Endodermal cell (in vitro differentiated cells): ENCODE results near the gene STYXL2. TPM values are rescaled to one million over a fixed set of nuclear protein-coding genes. Genes with fewer than 3 reads are reported as not detected.
A peak's percentile ranks its signal among the peaks of the same experiment; 100 is the strongest.

ENCODE experiments used
- DNase-seq: peaks from one replicate; pipeline ENCODE4 v3.0.0-alpha.2; 2017
- H3K27ac ChIP-seq: 2 replicates; pipeline ENCODE4 v1.5.1; 2013; ENCODE audit warnings: mild to moderate bottlenecking, low read depth, low read length, moderate library complexity
- H3K27me3 ChIP-seq: 2 replicates; pipeline ENCODE4 v1.6.1; 2013; ENCODE audit warnings: mild to moderate bottlenecking, low read length, moderate library complexity; ENCODE audit not compliant: insufficient read depth, control insufficient read depth, poor library complexity, severe bottlenecking
- H3K36me3 ChIP-seq: 2 replicates; pipeline ENCODE4 v1.7.0; 2013; ENCODE audit warnings: mild to moderate bottlenecking, low read length, moderate library complexity; ENCODE audit not compliant: control insufficient read depth, insufficient read depth
- H3K4me1 ChIP-seq: one replicate; pipeline ENCODE4 v1.7.0; 2013; ENCODE audit warnings: low read length; ENCODE audit not compliant: control insufficient read depth, insufficient read depth
- H3K4me3 ChIP-seq: 2 replicates; pipeline ENCODE4 v1.5.1; 2013; ENCODE audit warnings: mild to moderate bottlenecking, low read length, moderate library complexity
- H3K9ac ChIP-seq: 2 replicates; pipeline ENCODE4 v1.6.1; 2013; ENCODE audit warnings: mild to moderate bottlenecking, low read length, moderate library complexity; ENCODE audit not compliant: poor library complexity, severe bottlenecking; ENCODE audit errors: extremely low read depth
- H3K9me3 ChIP-seq: 2 replicates; pipeline ENCODE4 v1.6.1; 2013; ENCODE audit warnings: mild to moderate bottlenecking, low read length, moderate library complexity; ENCODE audit not compliant: control insufficient read depth
- H3K27ac Mint-ChIP-seq: 2 replicates; pipeline ENCODE4 v1.8.0; 2020; ENCODE audit warnings: mixed read lengths
- H3K27me3 Mint-ChIP-seq: 2 replicates; pipeline ENCODE4 v1.8.0; 2021; ENCODE audit warnings: mild to moderate bottlenecking, mixed read lengths; ENCODE audit not compliant: insufficient read depth
- H3K36me3 Mint-ChIP-seq: 2 replicates; pipeline ENCODE4 v1.8.0; 2020; ENCODE audit warnings: low read depth, mixed read lengths
- H3K4me1 Mint-ChIP-seq: 2 replicates; pipeline ENCODE4 v1.8.0; 2020; ENCODE audit warnings: mixed read lengths
- H3K4me3 Mint-ChIP-seq: 2 replicates; pipeline ENCODE4 v1.8.0; 2020; ENCODE audit warnings: mild to moderate bottlenecking, moderate library complexity, mixed read lengths
- H3K9me3 Mint-ChIP-seq: 2 replicates; pipeline ENCODE4 v1.8.0; 2020; ENCODE audit warnings: mild to moderate bottlenecking, mixed read lengths
- CTCF ChIP-seq: fragments of 200-600 bp; sonication (generic); conservative IDR thresholded peaks from 2 replicates; pipeline ENCODE4 v1.5.0; 2021; ENCODE audit warnings: antibody characterized with exemption, mild to moderate bottlenecking
- WGBS, 2 experiments: methylation state at CpG; one replicate each; pipeline versions ENCODE4 v1.1.5 to v1.1.7; 2013; ENCODE audit warnings: missing lambda C conversion rate in 2 of 2, mixed read lengths in 1 of 2; ENCODE audit not compliant: insufficient coverage in 1 of 2, insufficient read length in 1 of 2; 5-methylcytosine and 5-hydroxymethylcytosine counted together
- total RNA-seq, 2 donors: library from RNA; stranded (reverse); fragmentation: NEBNext Ultra II Directional in 1 of 2; extraction: Animal tissue kit (Norgen Biotek cat#: 25700) in 1 of 2; gene quantifications; 2 replicates in 1 of 2; 3 replicates in 1 of 2; pipeline ENCODE4 v1.2.1, GENCODE V29; 2021

STYXL2 gene
- total RNA-seq, 2 donors from 2014 or later: 0.99 to 5.2 TPM

GRCh38 chr1:167088746-167089417 lies 5.0 kb upstream of the STYXL2 start:
- Histone ChIP-seq H3K9me3 (peaks cover 12% of the 10 kb centered on the region), H3K4me1 (no peaks in the 10 kb centered on the region), H3K27me3 (no peaks in the 10 kb centered on the region), H3K4me3 (no peak overlapping the region), H3K36me3 (no peaks in the 10 kb centered on the region), H3K27ac (no peak overlapping the region), H3K9ac (no peak overlapping the region)
- 86 to 87% methylated on average over 5 to 6 of the region's 6 CpGs for WGBS, 2 experiments
- Mint-ChIP-seq H3K36me3 (no peaks in the 10 kb centered on the region), H3K27me3 (no peaks in the 10 kb centered on the region), H3K9me3 (no peaks in the 10 kb centered on the region), H3K4me1 (peaks cover 6% of the 10 kb centered on the region), H3K27ac (no peak overlapping the region), H3K4me3 (no peak overlapping the region)
- DNase-seq: peak; percentile 17
- no peak for TF ChIP-seq CTCF

GRCh38 chr1:167089939-167090313 lies 3.9 kb upstream of the STYXL2 start:
- 69 to 75% methylated on average over 2 of the region's 2 CpGs for WGBS, 2 experiments
- no peak overlapping the region for H3K4me3 ChIP-seq
- Mint-ChIP-seq H3K27me3 (no peaks in the 10 kb centered on the region), H3K4me1 (peaks cover 10% of the 10 kb centered on the region), H3K9me3 (no peaks in the 10 kb centered on the region), H3K27ac (no peak overlapping the region), H3K36me3 (no peaks in the 10 kb centered on the region), H3K4me3 (no peak overlapping the region)
- TF ChIP-seq CTCF: no peak
- H3K36me3 ChIP-seq: no peaks in the 10 kb centered on the region
- peaks cover 11% of the 10 kb centered on the region for H3K9me3 ChIP-seq
- no peak overlapping the region for H3K9ac ChIP-seq
- no peaks in the 10 kb centered on the region for H3K4me1 ChIP-seq
- H3K27ac ChIP-seq: no peak overlapping the region
- DNase-seq: peak; percentile 12
- no peaks in the 10 kb centered on the region for H3K27me3 ChIP-seq

GRCh38 chr1:167090314-167090942 lies 3.4 kb upstream of the STYXL2 start, which contains the start of gene GPA33:
TSS of gene GPA33 (minus strand) at chr1:167090377. CDS start at chr1:167090287, 90 bp downstream.
- no peaks in the 10 kb centered on the region for H3K4me1 ChIP-seq
- Mint-ChIP-seq H3K9me3 (no peaks in the 10 kb centered on the region), H3K36me3 (no peaks in the 10 kb centered on the region), H3K27me3 (no peaks in the 10 kb centered on the region), H3K4me1 (peaks cover 10% of the 10 kb centered on the region), H3K4me3 (no peak within 1 kb of the TSS), H3K27ac (no peak within 1 kb of the TSS)
- H3K9me3 ChIP-seq: peaks cover 6% of the 10 kb centered on the region
- no peak for TF ChIP-seq CTCF
- H3K27me3 ChIP-seq: no peaks in the 10 kb centered on the region
- no peak within 1 kb of the TSS for H3K27ac ChIP-seq
- H3K9ac ChIP-seq: no peak within 1 kb of the TSS
- peak; percentile 12 for DNase-seq
- H3K36me3 ChIP-seq: no peaks in the 10 kb centered on the region
- H3K4me3 ChIP-seq: no peak within 1 kb of the TSS
- WGBS, 2 experiments: 100% methylated on average over 1 of the region's 1 CpG
